ENCODE results near the gene LIPK. TPM values are rescaled to one million over a fixed set of nuclear protein-coding genes. Genes with fewer than 3 reads are reported as not detected.

LIPK gene
- total RNA-seq, 1 donor from 2014 or later, result not detected

DNA sequence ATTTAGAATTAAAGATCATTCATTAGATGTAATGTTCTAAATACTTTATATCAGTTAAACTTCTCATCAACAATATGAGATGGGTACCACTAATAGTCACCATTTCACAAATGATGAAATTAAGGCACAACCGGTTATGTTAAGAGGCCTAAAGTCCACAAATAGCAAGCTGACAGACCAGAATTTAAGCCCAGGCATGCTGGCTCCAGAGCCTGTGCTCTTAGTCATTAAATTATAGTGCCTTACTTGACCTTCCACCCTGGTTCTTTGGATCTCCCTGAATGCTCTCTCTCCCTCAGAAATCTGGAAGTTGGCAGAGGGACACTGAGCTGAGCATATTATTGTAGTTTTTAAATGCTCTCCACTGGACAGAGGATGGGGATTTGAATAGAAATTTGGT is 57.4 kb downstream of the LIPK start:
- TF ChIP-seq POLR2A (IDR thresholded peaks at IDR 0.05), result no peak
- intact Hi-C loops (cut with DNase I), result no loop called here
- no peak for DNase-seq (ENCODE audit: extremely low spot score in 2 of 2)
- H3K27me3 ChIP-seq, result no peaks in the 10 kb centered on the region
- no peak overlapping the region for H3K4me3 ChIP-seq
- H3K36me3 ChIP-seq, result no peaks in the 10 kb centered on the region
- no peak overlapping the region for H3K27ac ChIP-seq
- no peaks in the 10 kb centered on the region for H3K4me1 ChIP-seq
- no peaks in the 10 kb centered on the region for H3K9me3 ChIP-seq

DNA sequence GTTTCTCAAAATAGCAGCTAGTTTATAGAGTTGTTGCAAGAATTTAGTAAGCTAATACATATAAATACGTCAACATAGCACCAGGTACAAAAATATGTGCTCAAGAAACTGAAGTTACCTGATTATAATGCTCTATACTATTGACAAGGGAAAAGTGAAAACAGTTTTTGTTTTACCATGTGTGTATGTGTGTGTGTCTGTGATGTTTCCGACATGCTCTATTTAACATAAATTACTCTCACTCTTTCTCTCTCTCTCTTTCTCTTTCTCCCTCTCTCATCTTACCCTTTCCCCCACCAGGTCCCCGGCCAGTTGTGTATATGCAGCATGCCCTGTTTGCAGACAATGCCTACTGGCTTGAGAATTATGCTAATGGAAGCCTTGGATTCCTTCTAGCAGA is 58.1 kb downstream of the LIPK start:
- Histone ChIP-seq H3K4me3 (no peak overlapping the region), H3K27ac (no peak overlapping the region), H3K9me3 (no peaks in the 10 kb centered on the region), H3K36me3 (no peaks in the 10 kb centered on the region), H3K4me1 (no peaks in the 10 kb centered on the region), H3K27me3 (no peaks in the 10 kb centered on the region)
- TF ChIP-seq, protein P1, sequence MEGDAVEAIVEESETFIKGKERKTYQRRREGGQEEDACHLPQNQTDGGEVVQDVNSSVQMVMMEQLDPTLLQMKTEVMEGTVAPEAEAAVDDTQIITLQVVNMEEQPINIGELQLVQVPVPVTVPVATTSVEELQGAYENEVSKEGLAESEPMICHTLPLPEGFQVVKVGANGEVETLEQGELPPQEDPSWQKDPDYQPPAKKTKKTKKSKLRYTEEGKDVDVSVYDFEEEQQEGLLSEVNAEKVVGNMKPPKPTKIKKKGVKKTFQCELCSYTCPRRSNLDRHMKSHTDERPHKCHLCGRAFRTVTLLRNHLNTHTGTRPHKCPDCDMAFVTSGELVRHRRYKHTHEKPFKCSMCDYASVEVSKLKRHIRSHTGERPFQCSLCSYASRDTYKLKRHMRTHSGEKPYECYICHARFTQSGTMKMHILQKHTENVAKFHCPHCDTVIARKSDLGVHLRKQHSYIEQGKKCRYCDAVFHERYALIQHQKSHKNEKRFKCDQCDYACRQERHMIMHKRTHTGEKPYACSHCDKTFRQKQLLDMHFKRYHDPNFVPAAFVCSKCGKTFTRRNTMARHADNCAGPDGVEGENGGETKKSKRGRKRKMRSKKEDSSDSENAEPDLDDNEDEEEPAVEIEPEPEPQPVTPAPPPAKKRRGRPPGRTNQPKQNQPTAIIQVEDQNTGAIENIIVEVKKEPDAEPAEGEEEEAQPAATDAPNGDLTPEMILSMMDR (IDR thresholded peaks at IDR 0.05), result no peak
- no peak for TF ChIP-seq POLR2AphosphoS5 (IDR thresholded peaks at IDR 0.05; ENCODE audit: insufficient read depth in 1 of 2, low read depth in 1 of 2)
- no peak for TF ChIP-seq POLR2A (IDR thresholded peaks at IDR 0.05)
- intact Hi-C loops (cut with DNase I), result no loop called here
- DNase-seq (ENCODE audit: extremely low spot score in 2 of 2), result no peak

DNA sequence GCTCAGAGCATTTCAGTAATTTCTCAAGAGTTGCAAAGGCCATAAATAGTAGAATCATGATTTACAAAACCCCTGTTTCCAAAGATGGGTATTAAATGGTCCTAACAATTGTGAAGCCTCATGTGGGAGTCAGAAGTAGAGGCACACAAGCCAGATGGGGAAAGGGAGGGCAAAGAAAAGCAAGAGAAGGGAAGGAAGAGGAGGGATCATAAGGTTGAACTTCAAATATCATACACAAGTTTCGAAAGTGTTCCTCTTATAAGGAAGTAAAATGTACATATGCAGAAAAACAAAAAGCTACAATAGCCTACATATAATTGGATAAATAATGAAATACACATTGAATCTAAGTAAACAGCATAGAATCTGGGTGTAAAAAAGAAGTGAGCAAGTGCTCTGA is 59.8 kb downstream of the LIPK start:
- intact Hi-C loops (cut with DNase I), result no loop called here
- no peak for DNase-seq (ENCODE audit: extremely low spot score in 2 of 2)
- H3K27ac ChIP-seq, result no peak overlapping the region
- H3K4me1 ChIP-seq, result no peaks in the 10 kb centered on the region
- H3K27me3 ChIP-seq, result no peaks in the 10 kb centered on the region
- no peaks in the 10 kb centered on the region for H3K9me3 ChIP-seq
- TF ChIP-seq, protein P1 (IDR thresholded peaks at IDR 0.05), result no peak
- TF ChIP-seq POLR2AphosphoS5 (IDR thresholded peaks at IDR 0.05; ENCODE audit: insufficient read depth in 1 of 2, low read depth in 1 of 2) (no peak), POLR2A (IDR thresholded peaks at IDR 0.05) (no peak)
- no peaks in the 10 kb centered on the region for H3K36me3 ChIP-seq
- H3K4me3 ChIP-seq, result no peak overlapping the region

DNA sequence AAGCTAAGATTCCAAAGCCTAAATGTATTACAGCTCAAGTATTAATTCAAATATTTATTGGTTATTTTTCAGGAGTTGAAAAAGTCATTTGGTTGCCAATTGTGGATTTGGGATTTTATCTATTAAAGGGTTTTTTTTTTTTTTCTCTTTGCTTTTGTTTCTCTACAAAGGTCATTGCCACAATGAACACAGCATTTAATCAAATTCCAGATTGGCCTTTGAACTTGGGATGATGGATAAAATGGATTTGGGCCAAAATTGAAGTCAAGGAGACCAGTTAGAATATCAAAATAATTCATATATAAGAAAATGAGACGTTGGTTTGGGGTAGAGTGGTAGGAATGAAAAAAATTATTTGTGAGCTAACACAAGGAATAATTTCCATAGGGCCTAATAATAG is 63.3 kb downstream of the LIPK start:
- Histone ChIP-seq H3K9me3 (peaks cover 4% of the 10 kb centered on the region), H3K4me1 (no peaks in the 10 kb centered on the region), H3K36me3 (no peaks in the 10 kb centered on the region), H3K4me3 (no peak overlapping the region), H3K27ac (no peak overlapping the region), H3K27me3 (no peaks in the 10 kb centered on the region)
- intact Hi-C loops (cut with DNase I), result no loop called here
- no peak for TF ChIP-seq POLR2A (IDR thresholded peaks at IDR 0.05)
- TF ChIP-seq POLR2AphosphoS5 (IDR thresholded peaks at IDR 0.05; ENCODE audit: insufficient read depth in 1 of 2, low read depth in 1 of 2), result no peak
- TF ChIP-seq, protein P1 (IDR thresholded peaks at IDR 0.05), result no peak
- DNase-seq (ENCODE audit: extremely low spot score in 2 of 2), result no peak

DNA sequence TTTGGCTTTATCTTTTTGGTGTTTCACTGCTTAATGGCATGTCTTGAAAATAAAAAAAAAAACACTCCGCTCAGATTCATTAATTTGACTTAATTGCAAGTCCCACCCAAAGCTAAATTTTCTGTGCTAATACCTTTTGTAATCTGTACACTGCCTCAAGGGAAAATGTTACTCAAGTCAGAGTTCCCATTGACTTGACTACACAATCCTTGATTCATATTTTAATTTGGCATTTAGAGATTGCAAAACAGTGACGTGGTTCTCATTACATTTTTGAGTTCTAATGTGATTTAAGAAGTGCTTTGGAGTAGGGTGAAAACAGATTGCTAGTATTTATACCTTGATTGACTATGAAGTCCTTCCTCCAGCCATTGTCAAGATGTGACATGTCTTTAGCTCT is 75.2 kb downstream of the LIPK start:
- intact Hi-C loops (cut with DNase I), result no loop called here
- Histone ChIP-seq H3K9me3 (no peaks in the 10 kb centered on the region), H3K4me1 (no peaks in the 10 kb centered on the region), H3K27ac (no peak overlapping the region), H3K27me3 (no peaks in the 10 kb centered on the region), H3K4me3 (no peak overlapping the region), H3K36me3 (no peaks in the 10 kb centered on the region)
- no peak for DNase-seq (ENCODE audit: extremely low spot score in 2 of 2)
- TF ChIP-seq POLR2AphosphoS5 (IDR thresholded peaks at IDR 0.05; ENCODE audit: insufficient read depth in 1 of 2, low read depth in 1 of 2), result no peak
- no peak for TF ChIP-seq POLR2A (IDR thresholded peaks at IDR 0.05)
- TF ChIP-seq, protein P1 (IDR thresholded peaks at IDR 0.05), result no peak

DNA sequence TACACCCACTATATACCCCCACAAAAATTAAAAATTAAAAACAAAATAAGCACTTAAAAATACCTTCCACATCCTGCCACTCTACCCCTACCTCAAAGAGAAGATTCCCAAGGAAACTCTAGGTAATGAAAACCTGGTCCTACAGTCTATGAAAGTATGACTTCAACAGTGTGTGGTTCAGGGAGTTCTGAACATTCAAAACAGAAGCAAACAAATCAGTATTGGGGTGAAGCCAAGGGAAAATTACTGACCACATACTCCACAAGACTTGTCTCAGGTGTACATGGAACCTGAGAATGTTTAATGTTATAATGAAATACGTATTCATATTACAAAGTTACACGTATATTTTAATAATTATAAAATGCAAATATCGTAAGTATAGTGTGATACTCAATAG is 76.2 kb downstream of the LIPK start:
- H3K4me3 ChIP-seq, result no peak overlapping the region
- intact Hi-C loops (cut with DNase I), result no loop called here
- no peaks in the 10 kb centered on the region for H3K4me1 ChIP-seq
- no peak for TF ChIP-seq POLR2A (IDR thresholded peaks at IDR 0.05)
- TF ChIP-seq, protein P1 (IDR thresholded peaks at IDR 0.05), result no peak
- no peak for TF ChIP-seq POLR2AphosphoS5 (IDR thresholded peaks at IDR 0.05; ENCODE audit: insufficient read depth in 1 of 2, low read depth in 1 of 2)
- H3K9me3 ChIP-seq, result no peaks in the 10 kb centered on the region
- no peak for DNase-seq (ENCODE audit: extremely low spot score in 2 of 2)
- H3K27me3 ChIP-seq, result no peaks in the 10 kb centered on the region
- H3K27ac ChIP-seq, result no peak overlapping the region
- no peaks in the 10 kb centered on the region for H3K36me3 ChIP-seq
